ENCODE measurements around the gene FUT2.

DNA sequence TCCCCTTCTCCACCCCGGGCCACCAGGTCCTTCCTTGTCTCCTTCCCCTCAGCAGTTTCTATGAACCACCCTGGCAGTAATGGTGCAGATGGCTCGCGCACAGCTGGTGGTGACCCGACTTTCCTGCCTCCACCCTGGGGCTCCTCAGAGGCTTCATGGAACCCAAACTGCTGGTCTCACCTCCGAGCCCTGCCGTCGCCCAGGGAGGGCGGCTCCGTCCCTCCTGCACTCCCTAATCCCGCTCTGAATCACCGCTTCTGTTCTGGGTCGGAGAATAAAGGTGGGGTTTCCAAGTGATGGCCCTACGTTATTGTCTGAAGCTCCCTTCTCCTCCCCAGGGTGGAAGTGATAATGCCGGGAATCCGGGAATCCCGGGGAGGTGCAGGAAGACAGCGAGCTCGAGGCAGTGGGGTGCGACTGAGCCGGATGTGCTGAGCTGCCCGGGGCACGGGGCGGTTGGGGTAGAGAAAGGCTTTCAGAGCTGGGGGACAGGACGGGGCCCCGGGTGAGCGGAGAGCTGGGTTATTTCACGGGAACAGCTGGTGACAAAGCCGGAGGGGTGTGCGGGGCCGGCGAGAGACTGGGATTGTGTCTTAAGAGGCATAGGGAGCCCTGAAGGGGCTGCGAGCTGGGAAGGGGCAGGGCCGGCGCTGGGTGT lies 711 bp downstream of the FUT2 start:
- TF ChIP-seq, protein P1, sequence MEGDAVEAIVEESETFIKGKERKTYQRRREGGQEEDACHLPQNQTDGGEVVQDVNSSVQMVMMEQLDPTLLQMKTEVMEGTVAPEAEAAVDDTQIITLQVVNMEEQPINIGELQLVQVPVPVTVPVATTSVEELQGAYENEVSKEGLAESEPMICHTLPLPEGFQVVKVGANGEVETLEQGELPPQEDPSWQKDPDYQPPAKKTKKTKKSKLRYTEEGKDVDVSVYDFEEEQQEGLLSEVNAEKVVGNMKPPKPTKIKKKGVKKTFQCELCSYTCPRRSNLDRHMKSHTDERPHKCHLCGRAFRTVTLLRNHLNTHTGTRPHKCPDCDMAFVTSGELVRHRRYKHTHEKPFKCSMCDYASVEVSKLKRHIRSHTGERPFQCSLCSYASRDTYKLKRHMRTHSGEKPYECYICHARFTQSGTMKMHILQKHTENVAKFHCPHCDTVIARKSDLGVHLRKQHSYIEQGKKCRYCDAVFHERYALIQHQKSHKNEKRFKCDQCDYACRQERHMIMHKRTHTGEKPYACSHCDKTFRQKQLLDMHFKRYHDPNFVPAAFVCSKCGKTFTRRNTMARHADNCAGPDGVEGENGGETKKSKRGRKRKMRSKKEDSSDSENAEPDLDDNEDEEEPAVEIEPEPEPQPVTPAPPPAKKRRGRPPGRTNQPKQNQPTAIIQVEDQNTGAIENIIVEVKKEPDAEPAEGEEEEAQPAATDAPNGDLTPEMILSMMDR (IDR thresholded peaks at IDR 0.05 in 4 of 5, conservative IDR thresholded peaks at IDR 0.05 in 1 of 5): no peak
- no peak for TF ChIP-seq POLR2A (IDR thresholded peaks at IDR 0.05)
